GM19328 (cell line): ENCODE measurements around the gene IL13.

Experiments
- ATAC-seq: cut with Tn5 transposase; IDR thresholded peaks from one replicate; pipeline ENCODE4 v1.9.1; 2021; ENCODE audit warnings: mild to moderate bottlenecking, moderate library complexity; ENCODE audit not compliant: unreplicated experiment

The IL13 gene

DNA sequence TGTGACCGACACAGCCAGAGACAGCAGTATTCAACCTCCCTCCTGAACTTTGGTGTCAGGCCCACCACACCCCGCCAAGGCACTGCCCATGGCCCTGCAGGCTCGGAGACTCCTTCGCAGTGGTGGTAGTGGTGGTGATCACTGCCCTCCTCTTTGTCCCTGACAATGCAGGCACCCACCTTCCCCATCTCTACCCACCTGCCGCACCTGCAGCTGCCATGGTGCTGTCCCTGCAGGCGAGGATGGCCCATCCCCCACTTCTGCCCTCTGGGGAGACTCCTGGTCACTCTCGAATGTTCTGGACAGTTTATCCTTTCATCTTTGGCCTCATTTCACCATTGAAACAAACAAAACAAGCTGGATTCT, 11.5 kb downstream of the IL13 start:
- no peak for ATAC-seq

DNA sequence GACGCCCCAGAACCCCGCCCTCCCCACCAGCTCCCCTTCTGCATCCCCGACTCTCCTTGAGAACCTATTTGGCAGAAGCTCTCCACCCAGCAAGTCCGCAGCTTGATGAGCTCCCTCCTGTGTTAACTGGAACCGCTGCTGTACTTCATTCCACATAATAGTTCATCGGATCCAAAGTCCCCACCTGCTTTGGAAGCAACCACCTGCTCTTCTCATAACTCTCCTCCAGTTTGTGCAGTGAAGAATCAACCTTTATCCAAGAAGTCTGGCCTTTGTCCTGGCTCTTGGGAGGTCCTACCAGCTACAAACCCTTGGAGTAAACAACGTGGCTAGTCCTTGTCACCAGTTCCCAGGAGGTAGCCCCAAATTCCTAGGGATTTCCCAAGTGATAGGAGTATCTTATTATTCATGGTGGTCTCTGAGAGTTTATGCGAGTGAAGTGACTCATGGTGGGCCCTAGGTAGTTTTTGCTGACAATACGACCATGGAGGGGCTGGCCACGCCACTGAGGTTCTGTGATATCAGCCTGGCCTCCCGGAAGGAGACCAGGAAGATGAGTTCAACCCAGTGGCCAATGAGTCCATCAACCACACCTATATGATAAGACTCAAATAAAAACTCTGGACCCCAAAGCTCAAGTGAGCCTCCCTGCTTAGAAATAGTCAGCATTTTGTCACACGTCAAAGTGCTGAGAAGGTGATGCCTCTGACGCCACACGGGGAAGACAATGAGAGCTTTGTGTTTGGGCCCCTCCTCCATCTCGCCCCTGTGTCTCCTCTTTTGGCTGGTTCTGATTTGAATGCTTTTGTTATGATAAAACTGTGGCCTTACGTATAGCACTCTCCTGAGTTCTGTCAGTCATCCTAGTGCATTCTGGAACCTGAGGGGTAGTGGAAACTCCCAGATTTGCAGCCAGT, 12.3 kb downstream of the IL13 start:
- ATAC-seq, result no peak

DNA sequence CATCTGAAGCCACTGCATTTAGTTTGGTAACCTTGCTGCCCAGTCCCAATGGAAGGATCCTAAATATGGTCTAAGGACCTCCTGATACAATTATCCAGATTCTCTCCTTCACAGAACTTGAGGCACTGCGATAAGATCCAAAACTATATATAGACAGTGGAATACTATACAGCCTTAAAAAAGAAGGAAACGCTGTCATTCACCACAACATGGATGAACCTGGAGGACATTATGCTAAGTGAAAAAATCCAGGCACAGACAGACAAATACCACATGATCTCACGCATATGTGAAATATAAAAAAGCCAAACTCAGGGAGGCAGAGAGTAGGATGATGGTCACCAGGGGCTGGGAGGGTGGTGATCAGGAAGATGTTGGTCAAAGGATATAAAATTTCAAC, 13.0 kb downstream of the IL13 start:
- ATAC-seq, result no peak

DNA sequence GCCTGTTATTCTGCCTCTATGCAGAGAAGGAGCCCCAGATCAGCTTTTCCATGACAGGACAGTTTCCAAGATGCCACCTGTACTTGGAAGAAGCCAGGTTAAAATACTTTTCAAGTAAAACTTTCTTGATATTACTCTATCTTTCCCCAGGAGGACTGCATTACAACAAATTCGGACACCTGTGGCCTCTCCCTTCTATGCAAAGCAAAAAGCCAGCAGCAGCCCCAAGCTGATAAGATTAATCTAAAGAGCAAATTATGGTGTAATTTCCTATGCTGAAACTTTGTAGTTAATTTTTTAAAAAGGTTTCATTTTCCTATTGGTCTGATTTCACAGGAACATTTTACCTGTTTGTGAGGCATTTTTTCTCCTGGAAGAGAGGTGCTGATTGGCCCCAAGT, 15.5 kb downstream of the IL13 start:
- no peak for ATAC-seq

DNA sequence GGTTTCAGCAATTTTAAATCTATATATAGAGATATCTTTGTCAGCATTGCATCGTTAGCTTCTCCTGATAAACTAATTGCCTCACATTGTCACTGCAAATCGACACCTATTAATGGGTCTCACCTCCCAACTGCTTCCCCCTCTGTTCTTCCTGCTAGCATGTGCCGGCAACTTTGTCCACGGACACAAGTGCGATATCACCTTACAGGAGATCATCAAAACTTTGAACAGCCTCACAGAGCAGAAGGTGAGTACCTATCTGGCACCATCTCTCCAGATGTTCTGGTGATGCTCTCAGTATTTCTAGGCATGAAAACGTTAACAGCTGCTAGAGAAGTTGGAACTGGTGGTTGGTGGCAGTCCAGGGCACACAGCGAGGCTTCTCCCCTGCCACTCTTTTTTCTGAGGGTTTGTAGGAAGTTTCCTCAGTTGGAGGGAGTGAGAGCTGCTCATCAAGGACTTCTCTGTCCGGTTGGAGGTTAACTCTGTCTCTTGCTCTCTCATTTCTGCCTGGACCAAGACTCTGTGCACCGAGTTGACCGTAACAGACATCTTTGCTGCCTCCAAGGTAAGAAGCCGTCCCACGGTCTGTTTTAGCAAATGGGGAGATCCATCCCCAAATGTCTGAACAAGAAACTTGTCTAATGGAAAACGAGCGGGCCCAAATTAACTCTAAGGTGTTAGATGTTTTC, 16.1 kb downstream of the IL13 start, which contains the start of gene IL4:
Gene IL4, plus strand, starts transcription at position 51 of the 692 bp plus-strand sequence. Its CDS starts 62 bp downstream, at position 113.
- ATAC-seq, result no peak

DNA sequence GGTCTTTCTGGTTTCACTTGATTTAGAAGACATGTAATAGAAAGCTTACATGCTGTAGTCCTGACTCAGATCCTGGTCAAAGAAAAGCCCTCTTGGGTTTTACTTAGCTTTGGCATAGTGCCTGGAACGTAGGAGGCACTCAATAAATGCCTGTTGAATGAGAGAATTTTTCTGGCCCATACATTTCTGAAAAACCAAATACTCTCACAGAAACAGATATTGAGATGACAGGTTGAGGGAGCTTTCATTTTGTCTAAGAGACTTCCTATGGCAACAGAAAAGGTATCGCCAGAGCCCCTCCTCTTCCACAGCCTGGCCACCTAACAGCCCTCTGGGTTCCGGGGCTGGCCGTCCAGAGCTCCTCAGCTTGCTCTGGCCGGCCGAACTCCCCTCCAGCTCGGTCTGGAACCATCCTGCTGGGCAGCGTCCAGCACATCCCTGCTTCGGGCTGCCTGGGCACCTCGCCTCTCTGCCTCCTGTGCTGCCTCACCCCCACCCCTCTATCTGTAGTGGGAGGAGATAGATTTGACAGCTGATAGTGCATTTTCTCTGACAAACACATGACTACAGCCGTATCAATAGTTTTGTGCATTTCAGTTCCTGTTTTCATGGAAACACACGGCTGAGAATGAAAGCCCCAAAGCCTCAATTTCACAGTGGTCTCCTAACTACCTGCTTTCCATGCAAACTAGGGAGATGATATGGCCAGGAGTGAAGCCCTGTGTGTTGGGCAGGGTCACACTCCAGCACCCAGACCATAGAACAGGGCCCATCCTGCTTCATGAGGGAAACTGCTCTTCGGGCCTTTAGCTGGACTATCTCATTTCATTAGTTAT, 16.9 kb downstream of the IL13 start:
- peak; percentile 72 for ATAC-seq

DNA sequence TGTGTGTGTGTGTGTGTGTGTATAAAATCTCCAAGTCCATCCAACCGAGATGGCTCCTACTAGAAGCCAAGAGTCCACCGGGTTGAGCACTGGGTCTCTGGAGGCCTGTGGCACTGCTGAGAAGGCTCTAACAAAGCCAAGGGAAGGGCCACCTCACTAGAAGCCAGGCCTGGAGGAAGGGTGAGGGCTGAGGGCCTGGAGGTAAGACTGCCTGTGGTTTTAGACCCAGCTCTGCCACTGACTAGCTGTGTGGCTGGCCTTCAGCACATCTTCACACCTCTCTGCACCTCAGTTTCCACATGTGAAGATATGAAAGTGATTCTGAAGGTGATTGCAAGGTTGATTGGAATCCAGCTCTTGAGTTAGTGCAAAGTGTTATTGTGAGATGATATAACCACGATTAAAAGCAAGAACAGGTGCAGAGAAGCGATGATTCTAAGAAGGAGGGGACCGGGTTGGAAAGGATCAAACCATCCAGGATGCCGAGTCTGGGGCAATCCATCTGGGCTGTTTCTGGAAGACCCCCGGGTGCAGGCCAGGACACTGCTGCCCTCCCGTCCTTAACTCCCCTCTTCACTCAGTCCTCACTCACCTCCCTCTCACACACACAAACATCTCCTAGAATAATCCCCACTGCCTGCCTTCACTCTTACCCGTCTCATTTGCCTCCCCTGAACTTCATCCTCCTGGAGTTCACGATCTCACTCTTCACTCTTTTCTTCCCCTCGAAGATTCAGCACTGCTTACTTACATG, 18.1 kb downstream of the IL13 start:
- no peak for ATAC-seq

DNA sequence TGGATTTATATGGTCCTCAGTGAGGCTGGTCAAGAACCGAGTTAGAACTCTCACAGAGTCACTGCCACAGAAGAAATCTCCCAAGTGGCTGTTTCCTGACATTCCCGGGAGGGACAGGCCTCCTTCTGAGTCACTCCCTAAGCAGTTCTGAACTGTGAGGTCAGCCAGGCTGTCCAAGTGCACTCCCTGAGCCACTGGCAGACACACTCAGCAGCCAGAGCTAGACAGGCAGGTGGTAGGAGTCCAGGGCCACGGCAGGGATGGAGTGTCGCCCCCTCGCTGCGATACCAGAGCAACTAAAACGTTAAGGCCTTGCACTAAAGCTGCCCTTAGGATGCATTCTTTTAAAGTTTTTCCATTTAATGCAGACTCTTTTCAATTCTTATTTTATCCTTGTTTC, 19.2 kb downstream of the IL13 start:
- ATAC-seq, result no peak

DNA sequence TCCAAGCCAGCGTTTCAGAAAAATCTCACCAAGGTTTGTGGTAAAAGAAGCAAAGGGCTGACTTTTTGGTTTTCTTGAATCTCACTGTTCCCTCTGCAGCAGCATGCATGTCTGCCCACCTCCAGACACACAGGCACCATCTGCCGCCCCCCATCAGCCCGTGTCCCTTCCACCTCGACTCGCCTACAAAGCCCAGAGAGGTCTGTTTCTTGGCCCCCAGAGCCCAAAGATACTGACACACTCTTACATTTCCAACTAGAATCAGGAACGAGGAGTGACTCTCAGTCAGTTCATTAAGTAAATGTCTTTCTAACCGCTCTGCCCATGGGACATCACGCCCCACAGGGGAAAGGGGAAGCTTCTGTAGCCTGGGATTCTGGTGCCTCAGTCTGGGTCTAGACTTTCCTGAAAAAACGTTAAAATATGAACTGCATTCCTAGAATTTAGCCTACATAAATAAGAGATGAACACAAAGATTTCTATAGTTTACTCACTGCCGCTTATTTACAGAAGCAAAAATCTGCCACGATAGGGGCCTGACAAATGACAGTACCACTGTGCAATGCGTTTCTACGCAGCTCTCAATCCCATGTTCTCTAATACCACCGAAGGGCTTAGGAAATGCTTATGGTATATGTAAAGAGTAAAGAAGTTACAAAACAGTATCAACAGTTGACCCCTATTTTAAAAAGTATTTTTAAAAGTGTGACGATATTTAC, 19.9 kb downstream of the IL13 start:
- no peak for ATAC-seq

DNA sequence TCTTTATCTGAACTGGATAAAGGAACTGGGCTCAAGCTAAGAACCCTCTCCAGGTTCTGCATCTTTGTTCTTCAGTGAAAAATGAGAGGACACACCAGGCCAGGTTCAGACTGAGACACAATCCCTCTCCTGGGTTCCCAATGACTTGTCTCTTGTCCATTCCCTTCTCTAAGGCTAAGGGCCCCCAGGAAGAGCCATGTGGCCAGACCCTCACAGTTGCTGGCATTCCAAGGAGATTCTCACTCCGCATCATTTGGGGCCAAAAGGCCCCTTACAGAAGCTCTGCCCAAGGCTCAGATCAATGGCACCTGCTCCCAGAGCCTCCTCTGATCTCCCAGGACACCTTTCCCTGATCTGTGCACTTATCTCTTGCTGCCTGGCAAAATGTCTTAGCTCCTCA, 20.8 kb downstream of the IL13 start:
- no peak for ATAC-seq

DNA sequence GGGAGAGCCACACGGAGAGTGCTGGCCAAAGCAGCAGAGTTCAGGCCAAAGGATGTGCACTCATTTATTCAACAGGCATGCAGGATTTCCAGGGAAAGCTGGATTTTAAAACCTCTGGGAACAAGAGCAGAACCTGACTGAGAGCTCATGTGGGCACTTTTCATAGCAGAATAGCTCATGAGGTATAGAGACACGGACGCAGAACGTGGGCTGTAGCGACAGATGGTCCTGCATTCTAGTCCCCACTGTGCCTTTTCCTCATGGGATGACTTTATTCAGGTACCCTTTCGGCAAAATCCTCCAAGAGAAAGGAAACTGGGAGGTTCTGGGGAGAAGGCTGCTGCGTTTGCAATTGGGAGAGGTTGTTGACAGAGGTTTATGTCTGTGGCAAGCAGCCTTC, 21.2 kb downstream of the IL13 start:
- no peak for ATAC-seq

DNA sequence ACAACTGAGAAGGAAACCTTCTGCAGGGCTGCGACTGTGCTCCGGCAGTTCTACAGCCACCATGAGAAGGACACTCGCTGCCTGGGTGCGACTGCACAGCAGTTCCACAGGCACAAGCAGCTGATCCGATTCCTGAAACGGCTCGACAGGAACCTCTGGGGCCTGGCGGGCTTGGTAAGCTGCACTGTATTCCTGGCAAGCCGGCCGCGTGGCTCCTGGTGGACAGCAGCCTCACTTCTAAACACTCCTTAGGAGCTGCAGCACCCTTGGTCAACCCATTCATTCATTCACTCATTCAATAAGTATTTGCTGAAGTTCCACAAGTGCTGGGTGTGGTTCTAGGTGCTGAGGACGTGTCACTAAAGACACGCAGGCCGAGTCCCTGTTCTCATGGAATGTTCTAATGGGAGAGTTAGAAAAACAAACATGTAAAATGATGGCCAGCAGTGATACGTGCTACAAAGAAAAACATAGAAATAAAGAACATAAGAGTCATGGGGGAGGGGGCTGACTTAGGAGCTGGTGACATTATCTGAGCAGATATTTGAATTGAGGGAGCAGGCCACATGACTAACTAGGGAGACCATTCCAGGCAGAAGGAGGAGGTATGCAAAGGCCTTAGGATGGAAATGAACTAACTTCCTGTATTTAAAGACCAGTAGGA, 21.9 kb downstream of the IL13 start:
- ATAC-seq, result no peak

DNA sequence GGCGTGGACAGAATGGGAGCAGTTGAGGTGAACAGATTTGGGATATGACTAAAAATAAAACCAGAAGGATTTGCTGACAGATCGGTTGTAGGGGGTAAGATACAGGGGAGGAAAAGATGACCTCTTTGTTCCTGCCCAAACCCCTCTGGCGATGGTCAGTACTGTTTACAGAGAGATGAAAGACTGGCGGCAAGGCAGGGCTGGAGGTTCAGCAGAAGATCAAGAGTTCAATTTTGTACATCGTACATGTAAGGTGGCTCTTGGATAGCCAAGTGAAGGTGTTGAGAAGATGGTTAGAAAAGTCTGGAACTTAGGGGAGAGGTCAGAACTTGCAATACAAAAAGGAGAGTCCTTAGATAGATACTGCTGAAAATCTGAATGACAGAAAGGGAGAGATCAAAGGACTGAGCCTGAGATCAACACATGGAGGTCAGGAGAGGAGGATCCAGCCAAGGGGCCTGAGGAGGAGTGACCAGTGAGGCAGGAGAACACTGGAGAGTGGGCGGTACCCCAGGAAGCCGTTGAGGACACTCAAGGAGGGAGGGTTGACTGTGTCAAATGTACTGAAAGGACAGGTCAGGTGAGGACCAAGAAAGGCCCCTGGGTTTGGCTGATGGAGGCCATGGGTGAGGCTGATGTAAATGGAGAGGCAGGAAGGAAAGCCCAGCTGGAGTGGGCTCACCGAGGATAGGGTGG, 23.0 kb downstream of the IL13 start:
- no peak for ATAC-seq

DNA sequence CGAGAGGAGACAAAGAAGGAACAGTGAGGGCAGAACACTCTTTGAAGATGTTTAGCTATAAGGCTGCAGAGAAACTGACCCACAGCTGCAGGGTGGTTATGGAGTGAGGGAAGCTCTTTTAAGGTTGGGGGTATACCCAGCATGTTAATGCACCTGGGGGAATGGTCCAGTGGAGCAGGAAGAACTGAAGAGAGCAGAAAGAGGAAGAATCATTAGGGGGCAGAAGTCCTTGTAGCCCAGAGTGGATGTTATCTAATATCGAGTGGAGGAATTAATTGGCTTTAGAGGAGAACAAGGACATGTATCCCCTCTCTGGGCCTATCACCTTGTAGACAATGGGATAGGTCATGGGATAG, 23.5 kb downstream of the IL13 start:
- no peak for ATAC-seq

DNA sequence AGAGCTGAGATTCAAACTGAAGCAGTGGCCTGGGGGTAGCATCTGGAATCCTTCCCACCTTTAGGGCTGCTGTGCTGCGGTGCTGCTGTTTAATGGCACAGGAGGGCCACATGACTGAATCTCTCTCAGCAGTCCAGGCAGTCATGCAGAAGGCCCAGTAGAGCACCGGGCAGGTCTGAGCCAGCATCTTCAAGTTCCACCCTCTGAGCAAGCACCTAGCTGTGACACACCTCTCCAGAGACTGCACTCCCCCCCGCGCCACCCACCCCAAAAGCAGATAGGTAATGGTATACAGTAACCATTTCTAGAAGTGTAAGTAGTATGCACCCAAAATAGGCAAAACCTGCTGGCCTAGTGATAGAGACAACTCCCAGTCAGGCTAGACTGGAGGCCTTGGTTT, 24.0 kb downstream of the IL13 start:
- ATAC-seq, result no peak

DNA sequence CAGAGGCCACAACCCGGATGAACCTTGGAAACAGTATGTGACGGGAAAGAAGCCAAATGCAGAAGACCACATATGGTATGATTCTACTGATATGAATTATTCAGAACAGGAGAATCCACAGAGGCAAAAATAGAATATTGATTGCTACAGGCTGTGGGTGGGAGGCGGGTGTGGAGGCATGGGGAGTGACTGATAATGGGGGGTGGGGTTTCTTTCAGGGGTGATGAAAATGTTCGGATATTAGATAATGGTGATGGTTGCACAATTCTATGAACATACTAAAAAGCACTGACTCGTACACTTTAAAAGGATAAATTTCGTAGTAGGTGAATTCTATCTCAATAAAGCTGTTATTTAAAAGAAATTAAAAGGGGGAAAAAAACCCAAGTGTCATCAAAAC, 26.5 kb downstream of the IL13 start:
- ATAC-seq, result no peak

DNA sequence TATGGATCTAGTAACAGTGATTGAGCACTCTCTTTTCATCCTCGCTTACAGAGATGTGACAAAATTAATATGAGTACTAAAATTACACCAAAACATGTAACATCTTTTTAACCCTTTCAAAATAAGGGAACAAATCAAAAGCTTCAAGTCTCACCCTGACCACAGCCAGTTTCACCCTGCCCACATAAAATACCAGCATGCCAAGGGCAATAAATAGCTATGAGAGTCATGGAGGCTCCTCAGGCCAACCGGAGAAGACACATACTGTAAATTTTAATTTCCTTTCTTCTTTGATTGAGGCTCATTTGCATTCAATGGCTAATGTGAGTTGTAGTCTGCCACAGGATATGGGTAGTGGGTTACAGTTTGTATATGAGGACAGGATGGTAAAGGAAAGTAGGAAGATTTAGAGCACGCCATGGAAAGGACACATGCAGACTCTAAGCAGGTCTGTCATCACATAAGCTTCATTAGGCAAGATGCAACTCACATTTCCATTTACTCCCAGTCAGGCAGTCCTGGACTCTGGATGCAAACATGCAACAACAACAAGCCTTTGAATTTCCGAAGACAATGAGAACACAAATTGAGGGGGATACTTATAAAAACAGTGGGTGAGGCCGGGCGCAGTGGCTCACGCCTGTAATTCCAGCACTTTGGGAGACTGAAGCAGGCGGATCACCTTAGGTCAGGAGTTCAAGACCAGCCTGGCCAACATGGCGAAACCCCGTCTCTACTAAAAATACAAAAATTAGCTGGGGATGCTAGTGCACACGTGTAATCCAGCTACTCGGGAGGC, 27.1 kb downstream of the IL13 start:
- ATAC-seq, result no peak

DNA sequence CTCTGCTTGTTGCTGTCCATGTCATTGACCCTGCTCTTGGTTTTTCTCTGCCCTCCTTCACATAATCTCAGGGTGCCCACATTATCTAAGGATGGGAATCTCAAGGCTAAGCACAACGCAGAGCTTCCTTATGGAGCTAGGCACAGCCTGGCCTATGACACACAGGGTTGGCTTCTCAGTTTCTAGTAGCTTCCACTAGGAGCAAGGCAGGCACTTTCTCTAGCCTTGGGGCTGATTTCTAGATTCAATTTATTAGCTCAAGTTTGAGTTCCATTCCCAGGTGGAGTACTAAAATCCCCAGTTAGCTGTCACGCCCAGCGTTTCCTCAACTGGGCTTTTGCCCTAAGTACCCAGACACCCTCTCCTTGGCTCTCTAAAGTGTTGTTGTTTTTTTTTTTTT, 28.2 kb downstream of the IL13 start:
- ATAC-seq, result no peak
